PC-3 (cell line): ENCODE measurements around the gene PREP. TPM values are rescaled to one million over a fixed set of nuclear protein-coding genes. Genes with fewer than 3 reads are reported as not detected.

ENCODE experiments used
- ATAC-seq: fragments of 200-7000 bp; cut with Tn5 transposase; 2 replicates; pipeline ENCODE4 v1.9.1; 2020; ENCODE audit warnings: mild to moderate bottlenecking, moderate library complexity
- BruUV-seq: library from RNA; stranded (reverse); fragments of 400-500 nt; replicated peaks from 2 replicates; lab custom pipeline; 2021; lab: Mats Ljungman, UMichigan
- CTCF ChIA-PET: fragments of 300-600 bp; sonication (Branson Sonifier 250); formaldehyde crosslinking; loops from one replicate; lab custom pipeline; 2022; ENCODE audit warnings: antibody characterized with exemption; lab: Charles Lee
- POLR2A ChIA-PET: fragments of 300-600 bp; sonication (Branson Sonifier 250); formaldehyde crosslinking; loops from one replicate; lab custom pipeline; 2022; ENCODE audit warnings: antibody characterized with exemption; ENCODE audit not compliant: unreplicated experiment; lab: Charles Lee
- DNase-seq: peaks from one replicate; pipeline ENCODE4 v3.0.0-alpha.2; 2015
- H2AFZ ChIP-seq: fragments of 300-600 bp; sonication (generic); 2 replicates; pipeline ENCODE4 v1.6.0; 2016; ENCODE audit warnings: antibody characterized with exemption, low read length
- H3F3A ChIP-seq: fragments of 300-600 bp; sonication (generic); one replicate; pipeline ENCODE4 v1.6.0; 2017; ENCODE audit warnings: antibody characterized with exemption, low read length, control low read depth, mild to moderate bottlenecking; ENCODE audit not compliant: unreplicated experiment
- H3K27ac ChIP-seq: fragments of 300-600 bp; sonication (generic); 2 replicates; pipeline ENCODE4 v1.5.1; 2016; ENCODE audit warnings: mild to moderate bottlenecking, low read length
- H3K27me3 ChIP-seq: fragments of 300-600 bp; sonication (generic); 2 replicates; pipeline ENCODE4 v1.6.1; 2016; ENCODE audit warnings: low read length, mixed read lengths
- H3K36me3 ChIP-seq: fragments of 300-600 bp; sonication (generic); 2 replicates; pipeline ENCODE4 v1.6.1; 2016; ENCODE audit warnings: low read depth, mixed run types, low read length, mixed read lengths
- H3K4me1 ChIP-seq: fragments of 300-600 bp; sonication (generic); 2 replicates; pipeline ENCODE4 v1.5.1; 2016; ENCODE audit warnings: low read length; ENCODE audit not compliant: insufficient read depth
- H3K4me2 ChIP-seq: fragments of 300-600 bp; sonication (generic); 2 replicates; pipeline ENCODE4 v1.6.0; 2016; ENCODE audit warnings: low read length
- H3K4me3 ChIP-seq: fragments of 300-600 bp; sonication (generic); 2 replicates; pipeline ENCODE4 v1.5.1; 2016; ENCODE audit warnings: mild to moderate bottlenecking, low read length, mixed read lengths
- H3K79me2 ChIP-seq: fragments of 300-600 bp; sonication (generic); 2 replicates; pipeline ENCODE4 v1.6.1; 2017; ENCODE audit warnings: low read length, mixed read lengths
- H3K9ac ChIP-seq: fragments of 300-600 bp; sonication (generic); 2 replicates; pipeline ENCODE4 v1.6.0; 2016; ENCODE audit warnings: mild to moderate bottlenecking, low read length
- H3K9me2 ChIP-seq: fragments of 300-600 bp; sonication (generic); replicated peaks from 2 replicates; pipeline ENCODE4 v1.6.1; 2016; ENCODE audit warnings: mixed run types, low read length, mixed read lengths
- H3K9me3 ChIP-seq: fragments of 300-600 bp; sonication (generic); 2 replicates; pipeline ENCODE4 v1.6.1; 2016; ENCODE audit warnings: low read length, mixed read lengths
- H4K20me1 ChIP-seq: fragments of 300-600 bp; sonication (generic); 2 replicates; pipeline ENCODE4 v1.6.1; 2016; ENCODE audit warnings: low read length, mixed read lengths
- CTCF ChIP-seq: fragments of 300-600 bp; sonication (generic); conservative IDR thresholded peaks from 2 replicates; pipeline ENCODE4 v1.5.1; 2017; ENCODE audit warnings: antibody characterized with exemption, low read depth, mild to moderate bottlenecking, low read length
- EZH2 ChIP-seq: fragments of 300-600 bp; sonication (generic); IDR thresholded peaks from one replicate; pipeline ENCODE4 v1.6.1; 2017; ENCODE audit warnings: antibody characterized with exemption, mild to moderate bottlenecking, low read length; ENCODE audit not compliant: unreplicated experiment
- EZH2phosphoT487 ChIP-seq: fragments of 300-600 bp; sonication (generic); IDR thresholded peaks from 2 replicates; pipeline ENCODE4 v1.6.1; 2018; ENCODE audit warnings: mild to moderate bottlenecking, antibody characterized with exemption, low read length, borderline replicate concordance
- intact Hi-C: fragments of 100-400 bp; cut with micrococcal nuclease; formaldehyde crosslinking; loops from 2 replicates; pipeline ENCODE4 v1.9.0; 2023
- total RNA-seq: library from RNA; depleted of rRNA; stranded (reverse); fragments of >200 nt; gene quantifications from 2 replicates; pipeline ENCODE4 v1.2.3, GENCODE V29; 2014

PREP gene
- total RNA-seq, 1 experiment from 2014 or later, result 16.9 TPM

GRCh38 chr6:105273589-105273988 is 129.3 kb downstream of the PREP start:
- H3K27ac ChIP-seq, result no peak overlapping the region
- peaks cover 7% of the 10 kb centered on the region for H3K4me1 ChIP-seq
- no peaks in the 10 kb centered on the region for H3K27me3 ChIP-seq
- H3K4me3 ChIP-seq, result no peak overlapping the region
- no peaks in the 10 kb centered on the region for H3F3A ChIP-seq
- no peak for DNase-seq
- peaks cover 3% of the 10 kb centered on the region; the same call in 1 of the 2 replicates for H3K36me3 ChIP-seq
- intact Hi-C loops, result no loop called here
- no peak overlapping the region for H3K9ac ChIP-seq
- no peaks in the 10 kb centered on the region for H3K9me2 ChIP-seq
- no peak overlapping the region for H3K4me2 ChIP-seq
- H3K9me3 ChIP-seq, result no peaks in the 10 kb centered on the region
- TF ChIP-seq EZH2 (no peak), EZH2phosphoT487 (no peak), CTCF (no peak)
- no TSS peak for BruUV-seq
- ChIA-PET POLR2A (no interaction called here), CTCF (no interaction called here)
- no peak overlapping the region for H2AFZ ChIP-seq
- ATAC-seq, result no peak
- H3K79me2 ChIP-seq, result no peaks in the 10 kb centered on the region
- no peaks in the 10 kb centered on the region for H4K20me1 ChIP-seq

- TF ChIP-seq EZH2, result no peak
- no peak for TF ChIP-seq CTCF
- no peak for TF ChIP-seq EZH2phosphoT487
- peaks cover 3% of the 10 kb centered on the region; the same call in 1 of the 2 replicates for H3K36me3 ChIP-seq
- no peaks in the 10 kb centered on the region for H4K20me1 ChIP-seq
- BruUV-seq, result no TSS peak
- ATAC-seq (peak; percentile 78), DNase-seq (peak; percentile 42)
- ChIA-PET POLR2A (interaction anchor here (0.8 kb wide), 1 partner anchor 9 kb away, joined by 4 read pairs; no protein-coding TSS in a partner anchor), CTCF (no interaction called here)
- no peak overlapping the region for H3K9ac ChIP-seq
- intact Hi-C loops, result no loop called here
- no peak overlapping the region for H3K4me3 ChIP-seq
- peaks cover 7% of the 10 kb centered on the region for H3K4me1 ChIP-seq
- no peaks in the 10 kb centered on the region for H3K79me2 ChIP-seq
- H3K27ac ChIP-seq, result no peak overlapping the region
- H2AFZ ChIP-seq, result no peak overlapping the region
- H3K9me3 ChIP-seq, result no peaks in the 10 kb centered on the region
- H3K9me2 ChIP-seq, result no peaks in the 10 kb centered on the region
- no peak overlapping the region for H3K4me2 ChIP-seq
- no peaks in the 10 kb centered on the region for H3K27me3 ChIP-seq
- no peaks in the 10 kb centered on the region for H3F3A ChIP-seq
Observed at GRCh38 chr6:105272786-105273185, 130.1 kb downstream of the PREP start.

- Histone ChIP-seq H3F3A (no peaks in the 10 kb centered on the region), H2AFZ (no peak overlapping the region), H3K4me1 (peaks cover 7% of the 10 kb centered on the region), H3K27ac (no peak overlapping the region), H3K36me3 (no peaks in the 10 kb centered on the region; the same call in 1 of the 2 replicates), H3K27me3 (no peaks in the 10 kb centered on the region), H3K4me2 (no peak overlapping the region), H3K9me3 (no peaks in the 10 kb centered on the region), H3K9ac (no peak overlapping the region), H3K4me3 (no peak overlapping the region), H3K79me2 (no peaks in the 10 kb centered on the region), H3K9me2 (no peaks in the 10 kb centered on the region), H4K20me1 (no peaks in the 10 kb centered on the region)
- intact Hi-C loops, result no loop called here
- no TSS peak for BruUV-seq
- POLR2A ChIA-PET, result no interaction called here
- ATAC-seq, result no peak
- CTCF ChIA-PET, result no interaction called here
- TF ChIP-seq CTCF (no peak), EZH2 (no peak), EZH2phosphoT487 (no peak)
- peak; percentile 31 for DNase-seq
Observed at GRCh38 chr6:105270511-105270910, 132.4 kb downstream of the PREP start.
